ENCODE data around the gene TNFRSF11A. TPM values are rescaled to one million over a fixed set of nuclear protein-coding genes. Genes with fewer than 3 reads are reported as not detected.

The TNFRSF11A gene
- total RNA-seq, 1 experiment from 2014 or later: not detected

GRCh38 chr18:62300359-62300963 lies 24.6 kb upstream of the TNFRSF11A start:
- Histone ChIP-seq H3K36me3 (peaks cover 11% of the 10 kb centered on the region), H3K4me1 (replicated peaks) (no peaks in the 10 kb centered on the region), H3K27ac (no peak overlapping the region), H3K9me3 (replicated peaks) (no peaks in the 10 kb centered on the region), H3K27me3 (replicated peaks) (no peaks in the 10 kb centered on the region), H3K4me3 (no peak overlapping the region)
- DNase-seq (ENCODE audit: low read depth in 1 of 2, low spot score in 2 of 2): no peak

- DNase-seq (ENCODE audit: low read depth in 1 of 2, low spot score in 2 of 2): no peak
- Histone ChIP-seq H3K27ac (no peak overlapping the region), H3K9me3 (replicated peaks) (no peaks in the 10 kb centered on the region), H3K4me1 (replicated peaks) (no peaks in the 10 kb centered on the region), H3K36me3 (peaks cover 11% of the 10 kb centered on the region), H3K4me3 (no peak overlapping the region), H3K27me3 (replicated peaks) (no peaks in the 10 kb centered on the region)
These were observed 23.8 kb upstream of the TNFRSF11A start for GRCh38 chr18:62301322-62301721.

GRCh38 chr18:62312851-62313250 lies 12.3 kb upstream of the TNFRSF11A start:
- no peak overlapping the region for H3K4me3 ChIP-seq
- peaks cover 7% of the 10 kb centered on the region; the same call in 1 of the 2 replicates for H3K27me3 ChIP-seq (replicated peaks)
- DNase-seq (ENCODE audit: low read depth in 1 of 2, low spot score in 2 of 2): no peak
- H3K36me3 ChIP-seq: no peaks in the 10 kb centered on the region
- no peaks in the 10 kb centered on the region for H3K4me1 ChIP-seq (replicated peaks)
- H3K27ac ChIP-seq: no peak overlapping the region
- no peaks in the 10 kb centered on the region for H3K9me3 ChIP-seq (replicated peaks)

GRCh38 chr18:62318228-62319180 lies 6.6 kb upstream of the TNFRSF11A start:
- H3K27me3 ChIP-seq (replicated peaks): peaks cover 18% of the 10 kb centered on the region
- H3K4me1 ChIP-seq (replicated peaks): no peaks in the 10 kb centered on the region

GRCh38 chr18:62321201-62321600 lies 3.9 kb upstream of the TNFRSF11A start:
- peaks cover 10% of the 10 kb centered on the region for H3K4me1 ChIP-seq (replicated peaks)
- H3K9me3 ChIP-seq (replicated peaks): no peaks in the 10 kb centered on the region; the same call in 1 of the 2 replicates
- no peaks in the 10 kb centered on the region for H3K36me3 ChIP-seq
- no peak overlapping the region for H3K4me3 ChIP-seq
- no peak for DNase-seq (ENCODE audit: low read depth in 1 of 2, low spot score in 2 of 2)
- H3K27ac ChIP-seq: no peak overlapping the region
- H3K27me3 ChIP-seq (replicated peaks): peaks cover 41% of the 10 kb centered on the region

More at GRCh38 chr18:62318228-62319180, 6.6 kb upstream of the TNFRSF11A start:
- no peak for DNase-seq (ENCODE audit: low read depth in 1 of 2, low spot score in 2 of 2)
- H3K9me3 ChIP-seq (replicated peaks): no peaks in the 10 kb centered on the region
- no peaks in the 10 kb centered on the region for H3K36me3 ChIP-seq
- H3K27ac ChIP-seq: no peak overlapping the region
- H3K4me3 ChIP-seq: no peak overlapping the region

GRCh38 chr18:62323483-62324180 lies 1.5 kb upstream of the TNFRSF11A start:
- Histone ChIP-seq H3K4me3 (no peak overlapping the region), H3K27ac (no peak overlapping the region), H3K9me3 (replicated peaks) (peaks cover 4% of the 10 kb centered on the region; the same call in 1 of the 2 replicates), H3K4me1 (replicated peaks) (peaks cover 10% of the 10 kb centered on the region), H3K27me3 (replicated peaks) (peaks cover 62% of the 10 kb centered on the region), H3K36me3 (no peaks in the 10 kb centered on the region)
- no peak for DNase-seq (ENCODE audit: low read depth in 1 of 2, low spot score in 2 of 2)

- H3K27ac ChIP-seq: no peak overlapping the region
- no peak overlapping the region for H3K4me3 ChIP-seq
- H3K36me3 ChIP-seq: no peaks in the 10 kb centered on the region
- peaks cover 10% of the 10 kb centered on the region for H3K4me1 ChIP-seq (replicated peaks)
- DNase-seq (ENCODE audit: low read depth in 1 of 2, low spot score in 2 of 2): no peak
- H3K9me3 ChIP-seq (replicated peaks): peaks cover 4% of the 10 kb centered on the region; the same call in 1 of the 2 replicates
- H3K27me3 ChIP-seq (replicated peaks): peaks cover 69% of the 10 kb centered on the region
These were observed 805 bp upstream of the TNFRSF11A start for GRCh38 chr18:62324181-62324828.

- Histone ChIP-seq H3K9me3 (replicated peaks) (peaks cover 4% of the 10 kb centered on the region; the same call in 1 of the 2 replicates), H3K27me3 (replicated peaks) (peaks cover 69% of the 10 kb centered on the region), H3K36me3 (no peaks in the 10 kb centered on the region), H3K4me3 (peak overlapping the region; percentile 23), H3K4me1 (replicated peaks) (peaks cover 10% of the 10 kb centered on the region), H3K27ac (no peak overlapping the region)
- DNase-seq (ENCODE audit: low read depth in 1 of 2, low spot score in 2 of 2): peak in 1 of 2 experiments; percentile 23
These were observed 916 bp downstream of the TNFRSF11A start for GRCh38 chr18:62325806-62326645.

GRCh38 chr18:62326646-62327348 lies 1.7 kb downstream of the TNFRSF11A start:
- H3K27ac ChIP-seq: no peak overlapping the region
- no peak overlapping the region for H3K4me3 ChIP-seq
- peaks cover 61% of the 10 kb centered on the region for H3K27me3 ChIP-seq (replicated peaks)
- DNase-seq (ENCODE audit: low read depth in 1 of 2, low spot score in 2 of 2): no peak
- peaks cover 4% of the 10 kb centered on the region; the same call in 1 of the 2 replicates for H3K9me3 ChIP-seq (replicated peaks)
- no peaks in the 10 kb centered on the region for H3K36me3 ChIP-seq
- H3K4me1 ChIP-seq (replicated peaks): peaks cover 10% of the 10 kb centered on the region

GRCh38 chr18:62327977-62328376 lies 2.9 kb downstream of the TNFRSF11A start:
- Histone ChIP-seq H3K4me1 (replicated peaks) (peaks cover 10% of the 10 kb centered on the region), H3K9me3 (replicated peaks) (peaks cover 4% of the 10 kb centered on the region; the same call in 1 of the 2 replicates), H3K4me3 (no peak overlapping the region), H3K27ac (no peak overlapping the region), H3K36me3 (no peaks in the 10 kb centered on the region), H3K27me3 (replicated peaks) (peaks cover 64% of the 10 kb centered on the region)
- DNase-seq (ENCODE audit: low read depth in 1 of 2, low spot score in 2 of 2): no peak

GRCh38 chr18:62328586-62329525 lies 3.7 kb downstream of the TNFRSF11A start:
- Histone ChIP-seq H3K27ac (no peak overlapping the region), H3K27me3 (replicated peaks) (peaks cover 58% of the 10 kb centered on the region)

More at GRCh38 chr18:62328586-62329525, 3.7 kb downstream of the TNFRSF11A start:
- H3K36me3 ChIP-seq: no peaks in the 10 kb centered on the region
- H3K4me1 ChIP-seq (replicated peaks): peaks cover 10% of the 10 kb centered on the region
- H3K4me3 ChIP-seq: no peak overlapping the region
- DNase-seq (ENCODE audit: low read depth in 1 of 2, low spot score in 2 of 2): no peak
- peaks cover 4% of the 10 kb centered on the region; the same call in 1 of the 2 replicates for H3K9me3 ChIP-seq (replicated peaks)

All from SJSA1 (cell line).